ENCODE data around the gene MSL1.

GRCh38 chr17:40175928-40176753 is 54.4 kb downstream of the MSL1 start:
- TF ChIP-seq EZH2phosphoT487 (IDR thresholded peaks at IDR 0.05; ENCODE audit: low read depth, severe bottlenecking, unreplicated experiment) (no peak), CTCF (IDR thresholded peaks at IDR 0.05; ENCODE audit: poor library complexity) (no peak), EZH2 (IDR thresholded peaks at IDR 0.05; ENCODE audit: borderline replicate concordance) (no peak)

Measured in hepatocyte (in vitro differentiated cells).